ENCODE results near the gene NOL3.
A peak's percentile ranks its signal among the peaks of the same experiment; 100 is the strongest.

Gene NOL3

GRCh38 chr16:67195676-67196075 is 25.3 kb downstream of the NOL3 start:
- H3K27ac ChIP-seq: no peak overlapping the region
- no peaks in the 10 kb centered on the region for H4K20me1 ChIP-seq (ENCODE audit: insufficient read depth)
- H3K27me3 ChIP-seq (ENCODE audit: insufficient read depth, low read depth): no peaks in the 10 kb centered on the region
- peaks cover 19% of the 10 kb centered on the region for H3K4me1 ChIP-seq (ENCODE audit: low read depth, poor library complexity, severe bottlenecking)
- peaks cover 24% of the 10 kb centered on the region for H3K79me2 ChIP-seq (ENCODE audit: insufficient read depth, low read depth)
- H2AFZ ChIP-seq (ENCODE audit: low read depth): no peak overlapping the region
- no peak overlapping the region for H3K9ac ChIP-seq
- no peak overlapping the region for H3K4me2 ChIP-seq
- H3K36me3 ChIP-seq (ENCODE audit: insufficient read depth): no peaks in the 10 kb centered on the region; the same call in 1 of the 2 replicates
- no peak for TF ChIP-seq CTCF (conservative IDR thresholded peaks at IDR 0.05; ENCODE audit: low read depth, low read length)
- no peak overlapping the region for H3K4me3 ChIP-seq (IDR thresholded peaks at IDR 0.05; ENCODE audit: insufficient read depth, low read depth, low read length)

DNA sequence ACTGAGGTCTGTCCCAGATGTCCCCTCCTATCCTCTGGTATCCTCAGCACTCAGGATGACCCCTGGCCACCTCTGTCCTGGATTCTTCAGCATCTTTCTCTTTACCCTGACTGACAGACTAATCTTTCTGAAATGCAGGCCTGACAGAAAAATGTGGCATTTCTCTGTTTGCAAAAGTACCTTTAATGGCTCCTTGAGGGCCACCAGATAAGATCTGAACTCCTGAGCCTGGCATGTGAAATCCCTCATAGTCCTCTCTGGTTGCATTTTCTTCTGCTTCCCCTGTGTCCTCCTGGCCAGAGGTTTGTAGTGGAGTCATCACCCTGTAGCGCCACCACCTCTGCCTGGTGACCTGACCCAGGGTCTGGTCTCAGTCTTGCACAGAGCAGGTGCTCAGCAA is 26.5 kb downstream of the NOL3 start:
- Histone ChIP-seq H3K36me3 (ENCODE audit: insufficient read depth) (no peaks in the 10 kb centered on the region; the same call in 1 of the 2 replicates), H3K4me1 (ENCODE audit: low read depth, poor library complexity, severe bottlenecking) (peaks cover 13% of the 10 kb centered on the region), H3K4me3 (IDR thresholded peaks at IDR 0.05; ENCODE audit: insufficient read depth, low read depth, low read length) (no peak overlapping the region), H3K9ac (no peak overlapping the region), H3K27ac (no peak overlapping the region), H3K79me2 (ENCODE audit: insufficient read depth, low read depth) (peaks cover 24% of the 10 kb centered on the region), H4K20me1 (ENCODE audit: insufficient read depth) (no peaks in the 10 kb centered on the region), H2AFZ (ENCODE audit: low read depth) (no peak overlapping the region), H3K4me2 (no peak overlapping the region), H3K27me3 (ENCODE audit: insufficient read depth, low read depth) (no peaks in the 10 kb centered on the region)
- TF ChIP-seq CTCF (conservative IDR thresholded peaks at IDR 0.05; ENCODE audit: low read depth, low read length): no peak

DNA sequence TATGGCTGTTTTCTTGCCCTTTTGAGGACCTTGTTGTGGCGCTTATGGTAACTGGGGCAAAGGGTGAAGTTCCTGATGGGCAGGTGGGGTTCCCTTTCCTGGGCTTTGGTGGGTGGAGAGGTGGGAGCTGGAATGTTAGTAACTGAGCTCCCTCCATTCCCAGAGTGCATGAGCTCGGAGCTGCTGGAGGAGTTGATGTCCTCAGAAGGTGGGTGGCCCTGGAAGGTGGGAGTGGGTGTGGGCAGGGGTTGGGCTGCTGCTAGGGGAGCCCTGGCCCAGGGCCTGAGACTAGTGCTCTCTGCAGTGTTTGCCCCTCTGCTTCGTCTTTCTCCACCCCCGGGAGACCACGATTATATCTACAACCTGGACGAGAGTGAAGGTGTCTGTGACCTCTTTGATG is 27.4 kb downstream of the NOL3 start:
- H3K27ac ChIP-seq: no peak overlapping the region

DNA sequence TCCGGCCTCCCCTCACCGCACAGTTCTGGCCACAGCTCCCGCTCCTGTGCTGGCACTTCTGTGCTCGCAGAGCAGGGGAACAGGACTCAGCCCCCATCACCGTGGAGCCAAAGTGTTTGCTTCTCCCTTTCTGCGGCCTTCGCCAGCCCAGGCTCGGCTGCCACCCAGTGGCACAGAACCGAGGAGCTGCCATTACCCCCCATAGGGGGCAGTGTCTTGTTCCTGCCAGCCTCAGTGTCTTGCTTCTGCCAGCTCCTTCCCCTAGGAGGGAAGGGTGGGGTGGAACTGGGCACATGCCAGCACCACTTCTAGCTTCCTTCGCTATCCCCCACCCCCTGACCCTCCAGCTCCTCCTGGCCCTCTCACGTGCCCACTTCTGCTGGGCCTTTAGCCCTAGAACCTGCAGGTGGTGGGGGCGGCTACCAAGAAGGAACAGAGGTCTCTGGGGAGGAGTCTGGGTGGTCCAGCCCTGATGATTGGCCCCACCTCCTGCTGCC is 27.9 kb downstream of the NOL3 start:
- Histone ChIP-seq H3K36me3 (ENCODE audit: insufficient read depth) (no peaks in the 10 kb centered on the region; the same call in 1 of the 2 replicates), H3K27ac (no peak overlapping the region), H3K4me1 (ENCODE audit: low read depth, poor library complexity, severe bottlenecking) (peaks cover 8% of the 10 kb centered on the region), H3K9ac (no peak overlapping the region), H3K27me3 (ENCODE audit: insufficient read depth, low read depth) (no peaks in the 10 kb centered on the region), H3K4me3 (IDR thresholded peaks at IDR 0.05; ENCODE audit: insufficient read depth, low read depth, low read length) (no peak overlapping the region), H2AFZ (ENCODE audit: low read depth) (no peak overlapping the region), H3K79me2 (ENCODE audit: insufficient read depth, low read depth) (peaks cover 11% of the 10 kb centered on the region), H4K20me1 (ENCODE audit: insufficient read depth) (no peaks in the 10 kb centered on the region), H3K4me2 (no peak overlapping the region)
- peak; percentile 69 for TF ChIP-seq CTCF (conservative IDR thresholded peaks at IDR 0.05; ENCODE audit: low read depth, low read length)

More for the DNA sequence above, 27.4 kb downstream of the NOL3 start:
- peaks cover 13% of the 10 kb centered on the region for H3K4me1 ChIP-seq (ENCODE audit: low read depth, poor library complexity, severe bottlenecking)
- H3K4me2 ChIP-seq: no peak overlapping the region
- H4K20me1 ChIP-seq (ENCODE audit: insufficient read depth): no peaks in the 10 kb centered on the region
- no peaks in the 10 kb centered on the region for H3K27me3 ChIP-seq (ENCODE audit: insufficient read depth, low read depth)
- H3K4me3 ChIP-seq (IDR thresholded peaks at IDR 0.05; ENCODE audit: insufficient read depth, low read depth, low read length): no peak overlapping the region
- H3K9ac ChIP-seq: no peak overlapping the region
- no peaks in the 10 kb centered on the region; the same call in 1 of the 2 replicates for H3K36me3 ChIP-seq (ENCODE audit: insufficient read depth)
- no peak overlapping the region for H2AFZ ChIP-seq (ENCODE audit: low read depth)
- H3K79me2 ChIP-seq (ENCODE audit: insufficient read depth, low read depth): peaks cover 17% of the 10 kb centered on the region
- no peak for TF ChIP-seq CTCF (conservative IDR thresholded peaks at IDR 0.05; ENCODE audit: low read depth, low read length)
